Measurements from ENCODE around the gene DIDO1. TPM values are rescaled to one million over a fixed set of nuclear protein-coding genes. Genes with fewer than 3 reads are reported as not detected.

DIDO1 gene
- total and polyA plus RNA-seq, 2 of the 13 experiments (the other 11 are each of a cell fraction or from before 2014, with no cell fraction given), result 75.0 to 75.1 TPM

DNA sequence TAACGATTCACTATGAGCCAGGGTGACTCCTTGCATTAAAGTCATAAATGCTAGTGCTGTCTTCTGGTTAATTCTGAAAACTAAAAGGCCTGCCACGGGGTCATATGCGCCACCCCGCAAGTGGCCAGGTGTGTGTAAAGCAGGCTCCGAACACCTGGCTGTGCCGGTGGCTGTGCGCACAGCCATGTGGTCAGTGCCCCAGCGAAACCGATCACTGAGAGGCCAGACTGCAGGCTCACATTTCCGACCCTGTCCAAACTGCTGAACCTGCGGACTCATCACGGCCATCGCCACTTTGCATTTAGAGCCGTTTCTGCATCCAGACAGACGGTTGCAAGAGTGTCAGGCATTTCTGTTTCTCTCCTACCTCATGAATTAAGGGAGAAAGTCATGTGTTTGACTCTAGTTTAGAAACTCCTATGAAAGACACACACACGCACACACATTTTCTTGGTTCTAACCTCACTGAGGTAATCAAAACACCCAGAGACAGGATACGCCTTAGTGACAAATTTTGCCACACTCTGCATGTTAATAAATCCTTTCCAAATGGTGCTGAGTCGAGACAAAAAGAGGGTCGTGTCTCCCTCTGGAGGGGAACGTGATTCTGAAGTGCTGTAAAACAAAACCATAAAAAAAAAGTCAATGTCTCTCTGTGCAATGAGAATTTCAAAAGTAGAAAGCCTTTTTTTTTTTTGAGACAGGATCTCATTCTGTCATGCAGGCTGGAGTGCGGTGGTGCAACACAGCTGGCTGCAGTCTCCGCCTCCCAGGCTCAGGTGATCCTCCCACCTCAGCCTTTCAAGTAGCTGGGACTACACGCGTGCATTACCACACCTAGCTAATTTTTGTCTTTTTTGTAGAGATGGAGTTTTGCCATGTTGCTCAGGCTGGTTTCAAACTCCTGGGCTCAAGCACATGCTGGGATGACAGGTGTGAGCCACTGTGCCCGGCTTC, 33.7 kb downstream of the DIDO1 start:
- CTCF ChIA-PET (ENCODE audit: low intra/inter-chr PET ratio, low total read pairs), result no interaction called here
- no TSS peak for BruUV-seq (replicated peaks)

More for the DNA sequence above, 33.7 kb downstream of the DIDO1 start:
- 95% methylated on average over 25 of the region's 25 CpGs for WGBS (ENCODE audit: low lambda C conversion rate)
- ATAC-seq (no peak), DNase-seq (ENCODE audit: low spot score) (no peak), FAIRE-seq (peak; percentile 12)
- Histone ChIP-seq H3K4me1 (ENCODE audit: insufficient read depth, low read length) (peaks cover 7% of the 10 kb centered on the region), H3K4me2 (ENCODE audit: low read depth, low read length) (no peak overlapping the region), H2AFZ (ENCODE audit: low read length) (no peak overlapping the region), H3K27me3 (ENCODE audit: control insufficient read depth in 1 of 2, insufficient read depth in 2 of 2, low read length in 2 of 2) (no peaks in the 10 kb centered on the region), H4K20me1 (ENCODE audit: insufficient read depth, low read length) (no peaks in the 10 kb centered on the region), H3K9me3 (ENCODE audit: low read length) (no peaks in the 10 kb centered on the region), H3K9ac (ENCODE audit: insufficient read depth, low read depth, low read length) (no peak overlapping the region), H3K36me3 (replicated peaks in 1 of 2; ENCODE audit: control insufficient read depth in 1 of 2, insufficient read depth in 2 of 2, low read length in 2 of 2) (peaks cover 52 to 85% of the 10 kb centered on the region in 2 experiments), H3K27ac (ENCODE audit: extremely low read length, insufficient read depth, low read length) (no peak overlapping the region), H3K79me2 (ENCODE audit: insufficient read depth, low read length) (no peaks in the 10 kb centered on the region), H3K4me3 (replicated peaks in 1 of 3; ENCODE audit: insufficient read depth in 1 of 3, low read depth in 2 of 3, low read length in 3 of 3) (no peak overlapping the region)
- in situ Hi-C loops (cut with HindIII; ENCODE audit: extremely low pct_ligation_motif_present, low pct_unique_long_range_greater_than_20kb) (no loop called here), intact Hi-C loops (cut with micrococcal nuclease; ENCODE audit: unreplicated experiment) (no loop called here)
- TF ChIP-seq, protein P1, sequence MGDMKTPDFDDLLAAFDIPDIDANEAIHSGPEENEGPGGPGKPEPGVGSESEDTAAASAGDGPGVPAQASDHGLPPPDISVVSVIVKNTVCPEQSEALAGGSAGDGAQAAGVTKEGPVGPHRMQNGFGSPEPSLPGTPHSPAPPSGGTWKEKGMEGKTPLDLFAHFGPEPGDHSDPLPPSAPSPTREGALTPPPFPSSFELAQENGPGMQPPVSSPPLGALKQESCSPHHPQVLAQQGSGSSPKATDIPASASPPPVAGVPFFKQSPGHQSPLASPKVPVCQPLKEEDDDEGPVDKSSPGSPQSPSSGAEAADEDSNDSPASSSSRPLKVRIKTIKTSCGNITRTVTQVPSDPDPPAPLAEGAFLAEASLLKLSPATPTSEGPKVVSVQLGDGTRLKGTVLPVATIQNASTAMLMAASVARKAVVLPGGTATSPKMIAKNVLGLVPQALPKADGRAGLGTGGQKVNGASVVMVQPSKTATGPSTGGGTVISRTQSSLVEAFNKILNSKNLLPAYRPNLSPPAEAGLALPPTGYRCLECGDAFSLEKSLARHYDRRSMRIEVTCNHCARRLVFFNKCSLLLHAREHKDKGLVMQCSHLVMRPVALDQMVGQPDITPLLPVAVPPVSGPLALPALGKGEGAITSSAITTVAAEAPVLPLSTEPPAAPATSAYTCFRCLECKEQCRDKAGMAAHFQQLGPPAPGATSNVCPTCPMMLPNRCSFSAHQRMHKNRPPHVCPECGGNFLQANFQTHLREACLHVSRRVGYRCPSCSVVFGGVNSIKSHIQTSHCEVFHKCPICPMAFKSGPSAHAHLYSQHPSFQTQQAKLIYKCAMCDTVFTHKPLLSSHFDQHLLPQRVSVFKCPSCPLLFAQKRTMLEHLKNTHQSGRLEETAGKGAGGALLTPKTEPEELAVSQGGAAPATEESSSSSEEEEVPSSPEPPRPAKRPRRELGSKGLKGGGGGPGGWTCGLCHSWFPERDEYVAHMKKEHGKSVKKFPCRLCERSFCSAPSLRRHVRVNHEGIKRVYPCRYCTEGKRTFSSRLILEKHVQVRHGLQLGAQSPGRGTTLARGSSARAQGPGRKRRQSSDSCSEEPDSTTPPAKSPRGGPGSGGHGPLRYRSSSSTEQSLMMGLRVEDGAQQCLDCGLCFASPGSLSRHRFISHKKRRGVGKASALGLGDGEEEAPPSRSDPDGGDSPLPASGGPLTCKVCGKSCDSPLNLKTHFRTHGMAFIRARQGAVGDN (CRISPR knock-in tag; IDR thresholded peaks at IDR 0.05), result 0 out of 2 replicates have a peak, but pooled peaks have one; percentile 10
- TF ChIP-seq SYNCRIP (IDR thresholded peaks at IDR 0.05; ENCODE audit: insufficient read depth, low read depth, low read length) (no peak), POLR2A (IDR thresholded peaks at IDR 0.05; ENCODE audit: insufficient read depth in 1 of 2, low read depth in 2 of 2, low read length in 2 of 2) (no peak), ZNF343 (CRISPR knock-in tag; IDR thresholded peaks at IDR 0.05) (no peak), MAFK (conservative IDR thresholded peaks at IDR 0.05 in 1 of 2, IDR thresholded peaks at IDR 0.05 in 1 of 2; ENCODE audit: low read length in 2 of 2) (0 out of 4 replicates have a peak, but pooled peaks of 1 of the 2 experiments have one; percentile 21), ZNF768 (CRISPR knock-in tag; IDR thresholded peaks at IDR 0.05) (peak; percentile 24; the same call in 1 of the 2 replicates), PAF1 (CRISPR knock-in tag; IDR thresholded peaks at IDR 0.05) (0 out of 2 replicates have a peak, but pooled peaks have one; percentile 43), AGO2 (optimal IDR thresholded peaks at IDR 0.05; ENCODE audit: low read depth, low read length) (peak; percentile 61)
- TF ChIP-seq, protein P2, sequence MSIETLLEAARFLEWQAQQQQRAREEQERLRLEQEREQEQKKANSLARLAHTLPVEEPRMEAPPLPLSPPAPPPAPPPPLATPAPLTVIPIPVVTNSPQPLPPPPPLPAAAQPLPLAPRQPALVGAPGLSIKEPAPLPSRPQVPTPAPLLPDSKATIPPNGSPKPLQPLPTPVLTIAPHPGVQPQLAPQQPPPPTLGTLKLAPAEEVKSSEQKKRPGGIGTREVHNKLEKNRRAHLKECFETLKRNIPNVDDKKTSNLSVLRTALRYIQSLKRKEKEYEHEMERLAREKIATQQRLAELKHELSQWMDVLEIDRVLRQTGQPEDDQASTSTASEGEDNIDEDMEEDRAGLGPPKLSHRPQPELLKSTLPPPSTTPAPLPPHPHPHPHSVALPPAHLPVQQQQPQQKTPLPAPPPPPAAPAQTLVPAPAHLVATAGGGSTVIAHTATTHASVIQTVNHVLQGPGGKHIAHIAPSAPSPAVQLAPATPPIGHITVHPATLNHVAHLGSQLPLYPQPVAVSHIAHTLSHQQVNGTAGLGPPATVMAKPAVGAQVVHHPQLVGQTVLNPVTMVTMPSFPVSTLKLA (IDR thresholded peaks at IDR 0.05), result 0 out of 2 replicates have a peak, but pooled peaks have one; percentile 9
- POLR2A ChIA-PET, result no interaction called here

Data from HepG2 (cell line).